ENCODE measurements around the gene REXO5.

REXO5 gene

GRCh38 chr16:20867585-20867984 lies 61.3 kb downstream of the REXO5 start:
- Histone ChIP-seq H3K4me3 (ENCODE audit: low read length) (no peak overlapping the region), H3F3A (ENCODE audit: insufficient read depth, low read length) (no peaks in the 10 kb centered on the region), H3K9me2 (replicated peaks; ENCODE audit: insufficient read depth, low read length) (no peaks in the 10 kb centered on the region), H3K27ac (ENCODE audit: low read length) (no peak overlapping the region), H3K27me3 (replicated peaks; ENCODE audit: insufficient read depth, low read length) (no peaks in the 10 kb centered on the region), H3K36me3 (replicated peaks; ENCODE audit: insufficient read depth, low read length) (no peaks in the 10 kb centered on the region), H3K9ac (ENCODE audit: low read length) (no peak overlapping the region), H2AFZ (ENCODE audit: low read length) (no peak overlapping the region), H3K9me3 (replicated peaks; ENCODE audit: insufficient read depth, low read length) (no peaks in the 10 kb centered on the region), H3K4me2 (ENCODE audit: low read depth, low read length) (no peak overlapping the region), H3K4me1 (ENCODE audit: low read length) (peaks cover 4% of the 10 kb centered on the region; the same call in 1 of the 2 replicates), H4K20me1 (ENCODE audit: insufficient read depth, low read length) (no peaks in the 10 kb centered on the region), H3K79me2 (ENCODE audit: low read length) (peaks cover 13% of the 10 kb centered on the region; the same call in 1 of the 2 replicates)
- TF ChIP-seq EZH2 (optimal IDR thresholded peaks at IDR 0.05; ENCODE audit: low read depth, low read length) = no peak
- no peak for TF ChIP-seq CTCF (IDR thresholded peaks at IDR 0.05; ENCODE audit: low read length)
- no peak for TF ChIP-seq EZH2phosphoT487 (IDR thresholded peaks at IDR 0.05; ENCODE audit: low read length)
- no peak for DNase-seq

GRCh38 chr16:20868890-20869289 lies 62.6 kb downstream of the REXO5 start:
- Histone ChIP-seq H3K4me1 (ENCODE audit: low read length) (peaks cover 15% of the 10 kb centered on the region), H3K4me3 (ENCODE audit: low read length) (no peak overlapping the region), H3F3A (ENCODE audit: insufficient read depth, low read length) (peaks cover 8% of the 10 kb centered on the region; the same call in 1 of the 2 replicates), H3K27me3 (replicated peaks; ENCODE audit: insufficient read depth, low read length) (no peaks in the 10 kb centered on the region), H3K9me3 (replicated peaks; ENCODE audit: insufficient read depth, low read length) (no peaks in the 10 kb centered on the region), H3K9me2 (replicated peaks; ENCODE audit: insufficient read depth, low read length) (no peaks in the 10 kb centered on the region), H3K36me3 (replicated peaks; ENCODE audit: insufficient read depth, low read length) (no peaks in the 10 kb centered on the region), H3K79me2 (ENCODE audit: low read length) (peaks cover 22% of the 10 kb centered on the region), H3K9ac (ENCODE audit: low read length) (no peak overlapping the region), H3K4me2 (ENCODE audit: low read depth, low read length) (no peak overlapping the region), H2AFZ (ENCODE audit: low read length) (no peak overlapping the region), H4K20me1 (ENCODE audit: insufficient read depth, low read length) (peaks cover 9% of the 10 kb centered on the region), H3K27ac (ENCODE audit: low read length) (no peak overlapping the region)
- DNase-seq = no peak
- TF ChIP-seq EZH2phosphoT487 (IDR thresholded peaks at IDR 0.05; ENCODE audit: low read length) = no peak

GRCh38 chr16:20870122-20870820 lies 63.9 kb downstream of the REXO5 start:
- Histone ChIP-seq H3K4me1 (ENCODE audit: low read length) (peaks cover 26% of the 10 kb centered on the region), H3F3A (ENCODE audit: insufficient read depth, low read length) (peaks cover 22% of the 10 kb centered on the region), H3K79me2 (ENCODE audit: low read length) (peaks cover 22% of the 10 kb centered on the region), H3K9me2 (replicated peaks; ENCODE audit: insufficient read depth, low read length) (no peaks in the 10 kb centered on the region), H3K36me3 (replicated peaks; ENCODE audit: insufficient read depth, low read length) (no peaks in the 10 kb centered on the region), H3K27ac (ENCODE audit: low read length) (no peak overlapping the region), H3K9ac (ENCODE audit: low read length) (no peak overlapping the region), H4K20me1 (ENCODE audit: insufficient read depth, low read length) (peaks cover 12% of the 10 kb centered on the region), H3K4me2 (ENCODE audit: low read depth, low read length) (no peak overlapping the region), H3K9me3 (replicated peaks; ENCODE audit: insufficient read depth, low read length) (no peaks in the 10 kb centered on the region), H3K4me3 (ENCODE audit: low read length) (no peak overlapping the region), H3K27me3 (replicated peaks; ENCODE audit: insufficient read depth, low read length) (no peaks in the 10 kb centered on the region), H2AFZ (ENCODE audit: low read length) (no peak overlapping the region)
- TF ChIP-seq CTCF (IDR thresholded peaks at IDR 0.05; ENCODE audit: low read length) = no peak
- no peak for TF ChIP-seq EZH2 (optimal IDR thresholded peaks at IDR 0.05; ENCODE audit: low read depth, low read length)
- TF ChIP-seq EZH2phosphoT487 (IDR thresholded peaks at IDR 0.05; ENCODE audit: low read length) = no peak
- no peak for DNase-seq

GRCh38 chr16:20871258-20871657 lies 64.9 kb downstream of the REXO5 start:
- peaks cover 12% of the 10 kb centered on the region for H4K20me1 ChIP-seq (ENCODE audit: insufficient read depth, low read length)

More at GRCh38 chr16:20871258-20871657, 64.9 kb downstream of the REXO5 start:
- Histone ChIP-seq H3K27ac (ENCODE audit: low read length) (no peak overlapping the region), H3K9me3 (replicated peaks; ENCODE audit: insufficient read depth, low read length) (no peaks in the 10 kb centered on the region), H3K9ac (ENCODE audit: low read length) (no peak overlapping the region), H3K4me1 (ENCODE audit: low read length) (peaks cover 30% of the 10 kb centered on the region), H3K27me3 (replicated peaks; ENCODE audit: insufficient read depth, low read length) (no peaks in the 10 kb centered on the region), H3F3A (ENCODE audit: insufficient read depth, low read length) (peaks cover 26% of the 10 kb centered on the region), H3K4me2 (ENCODE audit: low read depth, low read length) (no peak overlapping the region), H3K4me3 (ENCODE audit: low read length) (no peak overlapping the region), H2AFZ (ENCODE audit: low read length) (no peak overlapping the region), H3K79me2 (ENCODE audit: low read length) (peaks cover 24% of the 10 kb centered on the region), H3K9me2 (replicated peaks; ENCODE audit: insufficient read depth, low read length) (no peaks in the 10 kb centered on the region), H3K36me3 (replicated peaks; ENCODE audit: insufficient read depth, low read length) (no peaks in the 10 kb centered on the region)
- no peak for TF ChIP-seq EZH2phosphoT487 (IDR thresholded peaks at IDR 0.05; ENCODE audit: low read length)
- no peak for TF ChIP-seq CTCF (IDR thresholded peaks at IDR 0.05; ENCODE audit: low read length)
- no peak for TF ChIP-seq EZH2 (optimal IDR thresholded peaks at IDR 0.05; ENCODE audit: low read depth, low read length)
- DNase-seq = no peak

All from MM.1S (cell line).